Measurements from ENCODE around the gene USP32. TPM values are rescaled to one million over a fixed set of nuclear protein-coding genes. Genes with fewer than 3 reads are reported as not detected.

Gene USP32
- polyA plus RNA-seq, 1 experiment, result 40.7 TPM

- Histone ChIP-seq H3K4me3 (ENCODE audit: low read depth, low read length) (no peak overlapping the region), H3K27ac (ENCODE audit: low read depth, low read length) (no peak overlapping the region), H3K27me3 (ENCODE audit: control insufficient read depth, insufficient read depth, low read length) (peaks cover 51% of the 10 kb centered on the region), H3K9me3 (ENCODE audit: control insufficient read depth, insufficient read depth, low read length) (no peaks in the 10 kb centered on the region; the same call in 1 of the 2 replicates)
- DNase-seq (ENCODE audit: low read depth, low spot score), result no peak
- TF ChIP-seq CTCF (IDR thresholded peaks at IDR 0.05; ENCODE audit: low read depth, low read length), result no peak
- ChIA-PET POLR2A (no interaction called here), CTCF (no interaction called here)
Measured at GRCh38 chr17:60155815-60156214, 236.1 kb downstream of the USP32 start.

GRCh38 chr17:60155427-60155814 is 236.5 kb downstream of the USP32 start:
- Histone ChIP-seq H3K27ac (ENCODE audit: low read depth, low read length) (no peak overlapping the region), H3K27me3 (ENCODE audit: control insufficient read depth, insufficient read depth, low read length) (peaks cover 54% of the 10 kb centered on the region), H3K9me3 (ENCODE audit: control insufficient read depth, insufficient read depth, low read length) (no peaks in the 10 kb centered on the region; the same call in 1 of the 2 replicates), H3K4me3 (ENCODE audit: low read depth, low read length) (no peak overlapping the region)
- CTCF ChIA-PET, result no interaction called here
- no peak for DNase-seq (ENCODE audit: low read depth, low spot score)
- no peak for TF ChIP-seq CTCF (IDR thresholded peaks at IDR 0.05; ENCODE audit: low read depth, low read length)
- POLR2A ChIA-PET, result no interaction called here

GRCh38 chr17:60154616-60155426 is 237.1 kb downstream of the USP32 start:
- TF ChIP-seq CTCF (IDR thresholded peaks at IDR 0.05; ENCODE audit: low read depth, low read length), result no peak
- Histone ChIP-seq H3K9me3 (ENCODE audit: control insufficient read depth, insufficient read depth, low read length) (no peaks in the 10 kb centered on the region; the same call in 1 of the 2 replicates), H3K4me3 (ENCODE audit: low read depth, low read length) (no peak overlapping the region), H3K27me3 (ENCODE audit: control insufficient read depth, insufficient read depth, low read length) (peaks cover 60% of the 10 kb centered on the region), H3K27ac (ENCODE audit: low read depth, low read length) (no peak overlapping the region)
- CTCF ChIA-PET, result no interaction called here
- DNase-seq (ENCODE audit: low read depth, low spot score), result no peak
- POLR2A ChIA-PET, result no interaction called here

- no peaks in the 10 kb centered on the region; the same call in 1 of the 2 replicates for H3K9me3 ChIP-seq (ENCODE audit: control insufficient read depth, insufficient read depth, low read length)
- TF ChIP-seq CTCF (IDR thresholded peaks at IDR 0.05; ENCODE audit: low read depth, low read length), result no peak
- no peak overlapping the region for H3K27ac ChIP-seq (ENCODE audit: low read depth, low read length)
- ChIA-PET CTCF (no interaction called here), POLR2A (no interaction called here)
- no peak overlapping the region for H3K4me3 ChIP-seq (ENCODE audit: low read depth, low read length)
- DNase-seq (ENCODE audit: low read depth, low spot score), result no peak
- peaks cover 68% of the 10 kb centered on the region for H3K27me3 ChIP-seq (ENCODE audit: control insufficient read depth, insufficient read depth, low read length)
Measured at GRCh38 chr17:60153606-60154390, 238.1 kb downstream of the USP32 start.

GRCh38 chr17:60151355-60151754 is 240.6 kb downstream of the USP32 start:
- H3K9me3 ChIP-seq (ENCODE audit: control insufficient read depth, insufficient read depth, low read length), result no peaks in the 10 kb centered on the region; the same call in 1 of the 2 replicates
- TF ChIP-seq CTCF (IDR thresholded peaks at IDR 0.05; ENCODE audit: low read depth, low read length), result no peak
- H3K27ac ChIP-seq (ENCODE audit: low read depth, low read length), result no peak overlapping the region
- H3K27me3 ChIP-seq (ENCODE audit: control insufficient read depth, insufficient read depth, low read length), result peaks cover 80% of the 10 kb centered on the region
- DNase-seq (ENCODE audit: low read depth, low spot score), result no peak
- POLR2A ChIA-PET, result no interaction called here
- H3K4me3 ChIP-seq (ENCODE audit: low read depth, low read length), result no peak overlapping the region
- CTCF ChIA-PET, result no interaction called here

All from AG04450 (cell line).